Tibial nerve (tissue), 3 donors: ENCODE data around the gene ADGRG2.

ENCODE experiments used
- CTCF ChIP-seq, 5 experiments: fragments of 200-600 bp in 3 of 5; fragments of 450-650 bp in 2 of 5; sonication (generic) in 3 of 5; IDR thresholded peaks; one replicate each; pipeline ENCODE4 v1.5.1; 2016 to 2019; ENCODE audit warnings: antibody characterized with exemption in 5 of 5, mild to moderate bottlenecking in 3 of 5, moderate library complexity in 2 of 5
- POLR2A ChIP-seq, 2 donors: fragments of 450-650 bp; IDR thresholded peaks; one replicate each; pipeline ENCODE4 v1.6.1; 2017; ENCODE audit warnings: antibody characterized with exemption in 2 of 2, mild to moderate bottlenecking in 2 of 2, moderate library complexity in 2 of 2

GRCh38 chrX:19127649-19128168, 5.4 kb upstream of the ADGRG2 start:
- TF ChIP-seq CTCF (IDR thresholded peaks at IDR 0.05) (no peak), POLR2A (IDR thresholded peaks at IDR 0.05) (no peak)
